KMS-11 (cell line): ENCODE results near the gene MAFG.

Source experiments
- H2AFZ ChIP-seq: fragments of 200-600 bp; sonication (generic); 2 replicates; pipeline ENCODE4 v1.6.1; 2016; ENCODE audit warnings: antibody characterized with exemption, mixed run types, low read depth
- H3K27ac ChIP-seq: fragments of 200-600 bp; sonication (generic); 2 replicates; pipeline ENCODE4 v1.6.1; 2016; ENCODE audit warnings: mild to moderate bottlenecking, mixed run types
- H3K27me3 ChIP-seq: fragments of 200-600 bp; sonication (generic); 2 replicates; pipeline ENCODE4 v1.6.1; 2017; ENCODE audit warnings: mild to moderate bottlenecking, low read depth, mixed run types, moderate library complexity; ENCODE audit not compliant: insufficient read depth
- H3K36me3 ChIP-seq: fragments of 200-600 bp; sonication (generic); 2 replicates; pipeline ENCODE4 v1.6.1; 2017; ENCODE audit warnings: mild to moderate bottlenecking, mixed run types; ENCODE audit not compliant: insufficient read depth
- H3K4me1 ChIP-seq: fragments of 200-600 bp; sonication (generic); 2 replicates; pipeline ENCODE4 v1.6.1; 2016; ENCODE audit warnings: mild to moderate bottlenecking, low read depth, mixed run types; ENCODE audit not compliant: poor library complexity, severe bottlenecking
- H3K4me2 ChIP-seq: fragments of 200-600 bp; sonication (generic); 2 replicates; pipeline ENCODE4 v1.7.0; 2016; ENCODE audit warnings: mild to moderate bottlenecking, mixed run types
- H3K4me3 ChIP-seq: fragments of 200-600 bp; sonication (generic); IDR thresholded peaks from 2 replicates; pipeline ENCODE4 v1.6.1; 2017; ENCODE audit warnings: low read depth, low read length, mixed read lengths; ENCODE audit not compliant: insufficient read depth
- H3K79me2 ChIP-seq: fragments of 200-600 bp; sonication (generic); 2 replicates; pipeline ENCODE4 v1.6.1; 2016; ENCODE audit warnings: low read depth, mixed run types; ENCODE audit not compliant: insufficient read depth
- H3K9ac ChIP-seq: fragments of 200-600 bp; sonication (generic); 2 replicates; pipeline ENCODE4 v1.6.1; 2016; ENCODE audit warnings: mild to moderate bottlenecking, mixed run types
- H4K20me1 ChIP-seq: fragments of 200-600 bp; sonication (generic); 2 replicates; pipeline ENCODE4 v1.6.1; 2016; ENCODE audit warnings: mild to moderate bottlenecking, mixed run types; ENCODE audit not compliant: insufficient read depth
- TF ChIP-seq, protein P1 (sequence below): fragments of 200-600 bp; sonication (generic); conservative IDR thresholded peaks from 2 replicates; pipeline ENCODE4 v1.6.1; 2017; ENCODE audit warnings: low read depth, mild to moderate bottlenecking, antibody characterized with exemption, low read length, moderate library complexity, mixed read lengths

MAFG gene

DNA sequence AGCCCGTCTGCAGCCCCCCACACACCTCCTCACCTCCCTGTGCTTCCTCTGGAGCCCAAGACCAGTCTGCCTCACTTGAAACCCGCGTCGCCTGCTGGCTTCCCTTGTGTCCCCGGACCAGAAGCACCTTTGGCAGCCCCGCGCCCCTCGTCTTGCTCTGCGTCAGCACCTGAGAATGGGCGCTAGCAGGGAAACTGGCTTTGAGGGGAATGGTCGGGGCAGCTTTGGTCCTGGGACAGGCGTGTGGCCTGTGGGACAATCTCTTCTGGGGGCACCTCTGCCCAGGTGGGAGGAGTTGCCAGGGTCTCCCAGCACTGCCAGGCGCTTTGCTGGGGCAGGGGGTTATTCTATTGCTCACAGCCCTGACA, 3.6 kb upstream of the MAFG start:
- no peaks in the 10 kb centered on the region for H3K27me3 ChIP-seq
- H4K20me1 ChIP-seq = no peaks in the 10 kb centered on the region
- peaks cover 16% of the 10 kb centered on the region for H3K79me2 ChIP-seq
- no peak overlapping the region for H3K4me2 ChIP-seq
- no peak overlapping the region for H2AFZ ChIP-seq
- no peaks in the 10 kb centered on the region for H3K36me3 ChIP-seq
- H3K4me3 ChIP-seq = no peak overlapping the region
- no peak overlapping the region for H3K9ac ChIP-seq
- TF ChIP-seq, protein P1, sequence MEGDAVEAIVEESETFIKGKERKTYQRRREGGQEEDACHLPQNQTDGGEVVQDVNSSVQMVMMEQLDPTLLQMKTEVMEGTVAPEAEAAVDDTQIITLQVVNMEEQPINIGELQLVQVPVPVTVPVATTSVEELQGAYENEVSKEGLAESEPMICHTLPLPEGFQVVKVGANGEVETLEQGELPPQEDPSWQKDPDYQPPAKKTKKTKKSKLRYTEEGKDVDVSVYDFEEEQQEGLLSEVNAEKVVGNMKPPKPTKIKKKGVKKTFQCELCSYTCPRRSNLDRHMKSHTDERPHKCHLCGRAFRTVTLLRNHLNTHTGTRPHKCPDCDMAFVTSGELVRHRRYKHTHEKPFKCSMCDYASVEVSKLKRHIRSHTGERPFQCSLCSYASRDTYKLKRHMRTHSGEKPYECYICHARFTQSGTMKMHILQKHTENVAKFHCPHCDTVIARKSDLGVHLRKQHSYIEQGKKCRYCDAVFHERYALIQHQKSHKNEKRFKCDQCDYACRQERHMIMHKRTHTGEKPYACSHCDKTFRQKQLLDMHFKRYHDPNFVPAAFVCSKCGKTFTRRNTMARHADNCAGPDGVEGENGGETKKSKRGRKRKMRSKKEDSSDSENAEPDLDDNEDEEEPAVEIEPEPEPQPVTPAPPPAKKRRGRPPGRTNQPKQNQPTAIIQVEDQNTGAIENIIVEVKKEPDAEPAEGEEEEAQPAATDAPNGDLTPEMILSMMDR = no peak
- peaks cover 14% of the 10 kb centered on the region for H3K4me1 ChIP-seq
- no peak overlapping the region for H3K27ac ChIP-seq

DNA sequence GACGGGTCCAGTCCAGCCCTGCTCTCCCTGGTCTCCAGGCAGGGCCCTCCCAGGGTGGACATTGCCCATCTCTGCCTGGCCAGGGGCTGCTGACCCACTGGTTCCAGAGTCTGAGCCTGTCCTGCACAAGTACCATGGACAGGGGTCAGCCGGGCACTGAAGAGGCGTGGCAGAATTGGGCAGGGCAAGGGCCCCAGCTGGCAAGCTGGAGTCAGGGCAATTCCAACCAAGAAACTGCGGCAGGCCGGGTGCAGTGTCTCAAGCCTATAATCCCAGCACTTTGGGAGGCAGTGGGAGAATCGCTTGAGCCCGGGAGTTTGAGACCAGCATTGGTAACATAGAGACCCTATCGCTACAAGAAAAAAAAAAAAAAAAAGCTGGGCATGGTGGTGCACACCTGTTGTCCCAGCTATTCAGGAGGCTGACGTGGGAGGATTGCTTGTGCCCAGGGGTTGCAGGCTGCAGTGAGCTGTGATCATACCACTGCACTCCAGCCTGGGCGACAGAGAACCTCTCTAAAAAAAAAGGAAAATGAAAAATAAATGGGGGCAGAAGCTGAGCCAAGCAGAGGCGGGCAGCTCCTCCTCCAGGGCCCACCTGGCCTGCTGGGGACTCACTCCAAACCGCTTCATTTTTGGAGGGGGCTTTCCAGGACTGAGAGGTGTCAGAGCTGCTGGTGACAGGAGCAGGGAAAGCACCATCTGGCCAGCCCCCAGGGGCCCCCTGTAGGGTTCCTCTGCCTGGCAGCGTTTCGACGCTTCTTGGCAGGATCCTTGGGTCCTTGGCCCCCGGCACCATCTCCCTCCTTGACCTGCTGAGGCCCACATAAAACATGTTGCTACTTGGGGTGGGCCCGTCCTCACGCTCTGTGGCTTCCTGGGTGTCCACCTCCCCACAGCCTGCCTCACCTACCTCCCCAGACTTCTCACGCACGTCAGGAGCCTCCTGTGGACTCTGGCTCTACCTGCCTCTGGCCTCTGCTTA, 2.9 kb upstream of the MAFG start:
- TF ChIP-seq, protein P1 = no peak
- peaks cover 21% of the 10 kb centered on the region for H3K4me1 ChIP-seq
- H3K27ac ChIP-seq = no peak overlapping the region
- H3K27me3 ChIP-seq = no peaks in the 10 kb centered on the region
- H3K4me3 ChIP-seq = no peak overlapping the region
- no peaks in the 10 kb centered on the region for H3K36me3 ChIP-seq
- H3K4me2 ChIP-seq = no peak overlapping the region
- H2AFZ ChIP-seq = no peak overlapping the region
- H4K20me1 ChIP-seq = no peaks in the 10 kb centered on the region
- peaks cover 17% of the 10 kb centered on the region for H3K79me2 ChIP-seq
- H3K9ac ChIP-seq = no peak overlapping the region

DNA sequence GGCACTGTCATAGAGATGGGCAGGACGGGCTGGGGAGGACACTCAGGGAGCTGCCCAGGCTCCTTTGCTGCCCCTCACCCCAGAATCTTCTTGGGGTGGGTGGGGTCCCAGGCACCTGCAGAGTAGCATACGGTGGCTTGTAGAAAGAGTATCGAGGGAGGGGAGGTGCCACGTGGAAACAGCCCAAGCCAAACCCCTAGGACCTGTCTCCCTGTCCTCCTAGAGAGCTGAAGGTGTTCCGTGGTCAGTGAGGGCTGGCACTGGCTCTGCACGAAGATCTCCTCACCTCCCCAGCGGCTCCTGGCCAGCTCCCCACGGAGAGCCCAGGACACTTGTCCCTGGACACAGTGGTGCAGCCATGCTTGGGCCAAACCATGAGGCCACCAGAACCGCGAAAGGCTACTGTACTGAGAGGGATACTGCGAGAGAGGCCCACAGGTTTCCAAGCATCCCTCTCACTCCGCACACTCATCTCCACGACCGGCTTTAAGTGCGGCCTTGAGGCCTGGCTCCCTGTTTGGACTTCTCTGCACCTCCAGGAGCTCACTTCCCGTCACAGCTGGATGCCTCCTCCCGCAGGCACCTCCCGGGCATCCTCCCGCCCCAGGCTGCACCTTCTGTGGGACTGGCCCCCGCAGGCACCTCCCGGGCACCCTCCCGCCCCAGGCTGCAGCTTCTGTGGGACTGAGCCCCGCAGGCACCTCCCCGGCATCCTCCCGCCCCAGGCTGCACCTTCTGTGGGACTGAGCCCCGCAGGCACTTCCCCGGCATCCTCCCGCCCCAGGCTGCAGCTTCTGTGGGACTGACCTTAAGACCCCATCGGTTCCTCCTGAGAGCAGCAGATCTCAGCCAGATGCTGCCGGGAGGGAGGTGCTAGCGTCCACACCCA, 2.0 kb upstream of the MAFG start:
- H3K36me3 ChIP-seq = no peaks in the 10 kb centered on the region
- H3K27ac ChIP-seq = no peak overlapping the region
- H4K20me1 ChIP-seq = no peaks in the 10 kb centered on the region
- H2AFZ ChIP-seq = no peak overlapping the region
- no peak overlapping the region for H3K4me3 ChIP-seq
- H3K27me3 ChIP-seq = no peaks in the 10 kb centered on the region
- peaks cover 29% of the 10 kb centered on the region for H3K4me1 ChIP-seq
- H3K4me2 ChIP-seq = 0 out of 2 replicates have a peak overlapping the region, but pooled peaks have one; percentile 98
- no peak overlapping the region for H3K9ac ChIP-seq
- H3K79me2 ChIP-seq = peaks cover 27% of the 10 kb centered on the region
- TF ChIP-seq, protein P1 = no peak

DNA sequence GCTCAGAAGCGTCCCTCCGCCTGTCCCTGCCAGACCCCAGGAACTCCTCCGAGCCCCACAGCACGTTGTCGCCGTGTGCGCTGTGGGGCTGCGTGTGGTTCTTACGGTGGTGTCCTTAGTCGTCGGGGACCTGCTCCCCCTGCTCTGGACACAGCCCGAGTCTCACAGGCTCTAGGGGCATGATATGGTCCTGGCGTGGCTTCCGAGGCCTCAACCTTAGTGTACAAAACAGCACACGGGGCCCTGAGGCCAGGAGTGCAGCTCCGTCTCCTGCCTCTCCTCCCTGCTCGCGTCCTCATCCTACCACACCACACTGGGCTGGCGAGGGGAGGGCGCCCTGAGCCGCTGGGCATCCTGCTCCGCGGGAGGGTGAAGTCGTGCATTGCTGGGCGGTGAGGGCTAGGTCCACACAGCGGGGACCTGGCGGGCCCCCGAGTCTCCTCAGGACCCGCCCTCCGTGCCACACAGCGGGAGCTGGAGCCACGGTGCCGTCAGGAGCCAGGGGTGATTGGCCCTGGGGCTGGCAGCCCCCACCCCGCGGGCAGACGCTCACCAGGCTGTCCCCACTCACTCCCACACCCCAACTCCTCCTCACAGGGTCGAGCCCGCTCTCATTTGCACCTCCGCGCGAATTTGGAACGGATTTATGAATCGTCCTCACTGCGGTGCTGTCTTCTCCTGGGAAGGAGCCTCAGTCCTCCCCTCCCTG, 1.2 kb upstream of the MAFG start:
- Histone ChIP-seq H3K27ac (no peak overlapping the region), H3K4me3 (no peak overlapping the region), H4K20me1 (no peaks in the 10 kb centered on the region), H3K9ac (peak overlapping the region; percentile 83), H2AFZ (peak overlapping the region; percentile 86), H3K4me1 (peaks cover 37% of the 10 kb centered on the region), H3K79me2 (peaks cover 35% of the 10 kb centered on the region), H3K4me2 (peak overlapping the region; percentile 98), H3K27me3 (no peaks in the 10 kb centered on the region), H3K36me3 (no peaks in the 10 kb centered on the region)
- TF ChIP-seq, protein P1 = no peak
